ENCODE data around the gene C1orf35.

DNA sequence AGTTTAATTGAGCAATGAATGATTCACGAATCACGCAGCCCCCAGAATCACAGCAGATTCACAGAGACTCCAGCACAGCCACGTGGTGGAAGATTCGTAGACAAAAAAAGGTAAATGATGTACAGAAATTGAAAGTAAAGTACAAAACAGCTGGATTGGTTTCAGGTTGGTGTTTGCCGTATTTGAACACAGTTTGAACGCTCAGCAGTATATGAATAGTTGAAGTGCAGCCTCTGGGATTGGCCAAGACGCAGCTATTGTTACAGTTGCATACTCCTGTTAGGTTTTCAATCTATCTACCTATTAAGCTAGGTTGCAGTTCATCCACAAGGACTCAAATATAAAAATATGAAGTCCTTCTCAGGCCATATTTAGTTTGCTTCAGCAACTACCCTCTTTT, 9.0 kb upstream of the C1orf35 start:
- TF ChIP-seq BHLHE40 (IDR thresholded peaks at IDR 0.05; ENCODE audit: borderline replicate concordance) (no peak), FOXA1 (IDR thresholded peaks at IDR 0.05) (no peak), SP1 (IDR thresholded peaks at IDR 0.05) (no peak), ELF4 (IDR thresholded peaks at IDR 0.05) (no peak), FOXK2 (IDR thresholded peaks at IDR 0.05) (no peak), ARNT (IDR thresholded peaks at IDR 0.05) (no peak), FOXM1 (IDR thresholded peaks at IDR 0.05; ENCODE audit: borderline replicate concordance) (no peak), NFRKB (IDR thresholded peaks at IDR 0.05) (no peak), SUZ12 (IDR thresholded peaks at IDR 0.05) (no peak), L3MBTL2 (conservative IDR thresholded peaks at IDR 0.05) (no peak), ZNF384 (IDR thresholded peaks at IDR 0.05) (no peak)

Data from HEK293T (cell line).